ENCODE measurements around the gene SRP14. TPM values are rescaled to one million over a fixed set of nuclear protein-coding genes. Genes with fewer than 3 reads are reported as not detected.

Gene SRP14
- total RNA-seq, 2 experiments from 2014 or later = 130 to 188 TPM

DNA sequence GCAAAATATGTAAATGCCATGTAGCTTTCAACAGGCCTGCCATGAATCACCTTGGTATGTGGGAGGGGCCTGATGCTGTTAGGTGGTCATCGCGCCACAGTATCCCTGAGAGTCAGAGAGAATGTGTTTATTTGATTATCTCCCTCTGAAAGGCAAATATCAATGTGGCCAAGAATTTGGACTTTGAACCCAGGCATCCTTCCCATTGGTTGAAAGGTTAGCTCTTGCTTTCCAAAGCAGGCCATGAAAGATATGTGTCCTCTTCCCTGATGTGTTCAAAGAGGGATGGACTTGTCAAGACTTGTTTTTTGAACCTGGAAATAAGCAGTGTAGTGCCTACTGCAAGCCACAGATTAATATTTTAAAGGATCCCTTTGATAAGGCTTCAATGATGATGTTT, 36.7 kb downstream of the SRP14 start:
- intact Hi-C loops (cut with micrococcal nuclease; ENCODE audit: unreplicated experiment) = no loop called here
- ChIA-PET POLR2A (interaction anchor here (1.0 kb wide), 1 partner anchor 160 kb away, joined by 4 read pairs; no protein-coding TSS in a partner anchor), CTCF (ENCODE audit: unreplicated experiment) (no interaction called here)
- H3K9me3 ChIP-seq (ENCODE audit: low read length) = no peaks in the 10 kb centered on the region
- H3K27ac ChIP-seq (ENCODE audit: low read depth, low read length, poor library complexity, severe bottlenecking) = no peak overlapping the region
- no peaks in the 10 kb centered on the region for H3K4me1 ChIP-seq (ENCODE audit: insufficient read depth, low read length, poor library complexity, severe bottlenecking)
- H3K79me2 ChIP-seq (ENCODE audit: insufficient read depth, low read depth, low read length) = no peaks in the 10 kb centered on the region
- no peak overlapping the region for H3K4me3 ChIP-seq (ENCODE audit: low read depth, low read length, poor library complexity, severe bottlenecking)
- TF ChIP-seq EZH2phosphoT487 (IDR thresholded peaks at IDR 0.05; ENCODE audit: borderline replicate concordance, low read depth, low read length) = no peak
- TF ChIP-seq, protein P1, sequence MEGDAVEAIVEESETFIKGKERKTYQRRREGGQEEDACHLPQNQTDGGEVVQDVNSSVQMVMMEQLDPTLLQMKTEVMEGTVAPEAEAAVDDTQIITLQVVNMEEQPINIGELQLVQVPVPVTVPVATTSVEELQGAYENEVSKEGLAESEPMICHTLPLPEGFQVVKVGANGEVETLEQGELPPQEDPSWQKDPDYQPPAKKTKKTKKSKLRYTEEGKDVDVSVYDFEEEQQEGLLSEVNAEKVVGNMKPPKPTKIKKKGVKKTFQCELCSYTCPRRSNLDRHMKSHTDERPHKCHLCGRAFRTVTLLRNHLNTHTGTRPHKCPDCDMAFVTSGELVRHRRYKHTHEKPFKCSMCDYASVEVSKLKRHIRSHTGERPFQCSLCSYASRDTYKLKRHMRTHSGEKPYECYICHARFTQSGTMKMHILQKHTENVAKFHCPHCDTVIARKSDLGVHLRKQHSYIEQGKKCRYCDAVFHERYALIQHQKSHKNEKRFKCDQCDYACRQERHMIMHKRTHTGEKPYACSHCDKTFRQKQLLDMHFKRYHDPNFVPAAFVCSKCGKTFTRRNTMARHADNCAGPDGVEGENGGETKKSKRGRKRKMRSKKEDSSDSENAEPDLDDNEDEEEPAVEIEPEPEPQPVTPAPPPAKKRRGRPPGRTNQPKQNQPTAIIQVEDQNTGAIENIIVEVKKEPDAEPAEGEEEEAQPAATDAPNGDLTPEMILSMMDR (conservative IDR thresholded peaks at IDR 0.05; ENCODE audit: low read length) = no peak
- H4K20me1 ChIP-seq (ENCODE audit: insufficient read depth, low read length) = no peaks in the 10 kb centered on the region
- H3K4me2 ChIP-seq (ENCODE audit: low read length) = no peak overlapping the region
- DNase-seq (ENCODE audit: low spot score) = no peak
- no peaks in the 10 kb centered on the region for H3K36me3 ChIP-seq (ENCODE audit: insufficient read depth, low read length)
- BruUV-seq (replicated peaks) = no TSS peak
- H2AFZ ChIP-seq (ENCODE audit: low read length) = no peak overlapping the region
- no peaks in the 10 kb centered on the region for H3K9me2 ChIP-seq (ENCODE audit: insufficient read depth, low read length)

GRCh38 chr15:39999538-40000200, 39.3 kb downstream of the SRP14 start:
- no TSS peak for BruUV-seq (replicated peaks)
- POLR2A ChIA-PET = interaction anchor here (0.6 kb wide), 1 partner anchor 638 kb away, joined by 3 read pairs; no protein-coding TSS in a partner anchor
- H4K20me1 ChIP-seq (ENCODE audit: insufficient read depth, low read length) = no peaks in the 10 kb centered on the region
- DNase-seq (ENCODE audit: low spot score) = no peak
- no peak overlapping the region for H2AFZ ChIP-seq (ENCODE audit: low read length)
- H3K4me3 ChIP-seq (ENCODE audit: low read depth, low read length, poor library complexity, severe bottlenecking) = no peak overlapping the region
- CTCF ChIA-PET (ENCODE audit: unreplicated experiment) = no interaction called here
- H3K4me1 ChIP-seq (ENCODE audit: insufficient read depth, low read length, poor library complexity, severe bottlenecking) = no peaks in the 10 kb centered on the region
- TF ChIP-seq, protein P1 (conservative IDR thresholded peaks at IDR 0.05; ENCODE audit: low read length) = no peak
- no peak for TF ChIP-seq EZH2phosphoT487 (IDR thresholded peaks at IDR 0.05; ENCODE audit: borderline replicate concordance, low read depth, low read length)
- H3K9me2 ChIP-seq (ENCODE audit: insufficient read depth, low read length) = no peaks in the 10 kb centered on the region
- no peaks in the 10 kb centered on the region for H3K79me2 ChIP-seq (ENCODE audit: insufficient read depth, low read depth, low read length)
- peak overlapping the region; percentile 20; the same call in 1 of the 2 replicates for H3K4me2 ChIP-seq (ENCODE audit: low read length)
- H3K36me3 ChIP-seq (ENCODE audit: insufficient read depth, low read length) = no peaks in the 10 kb centered on the region
- intact Hi-C loops (cut with micrococcal nuclease; ENCODE audit: unreplicated experiment) = no loop called here
- no peak overlapping the region for H3K27ac ChIP-seq (ENCODE audit: low read depth, low read length, poor library complexity, severe bottlenecking)
- H3K9me3 ChIP-seq (ENCODE audit: low read length) = no peaks in the 10 kb centered on the region

DNA sequence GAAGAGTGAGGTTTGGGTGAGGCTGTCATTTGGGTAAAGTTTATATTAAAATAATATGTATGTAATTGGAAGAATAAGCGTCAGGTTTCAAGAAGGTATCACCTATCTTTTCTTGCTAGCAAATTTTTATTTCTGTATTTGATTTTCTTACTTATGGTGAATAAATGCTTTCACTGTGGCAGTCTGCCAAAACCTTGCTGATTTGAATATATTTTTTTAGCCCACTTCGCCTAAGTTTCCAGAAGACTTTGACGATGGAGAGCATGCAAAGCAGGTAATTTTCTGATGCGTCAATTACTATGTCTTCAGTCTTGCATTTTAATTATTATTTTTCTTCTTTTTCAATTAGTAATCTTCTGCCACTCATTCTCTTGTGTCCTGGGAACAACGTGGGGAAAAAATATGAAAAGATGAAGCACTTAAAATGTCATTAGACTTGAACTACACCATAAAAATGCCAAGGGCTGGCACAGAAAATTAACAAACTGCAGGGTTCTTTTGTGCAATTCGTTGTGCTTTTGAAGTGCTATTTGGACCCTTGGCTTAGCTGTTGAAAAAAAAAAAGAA, 40.4 kb downstream of the SRP14 start:
- Histone ChIP-seq H3K36me3 (ENCODE audit: insufficient read depth, low read length) (no peaks in the 10 kb centered on the region), H3K9me3 (ENCODE audit: low read length) (no peaks in the 10 kb centered on the region), H3K4me1 (ENCODE audit: insufficient read depth, low read length, poor library complexity, severe bottlenecking) (no peaks in the 10 kb centered on the region), H2AFZ (ENCODE audit: low read length) (no peak overlapping the region), H3K4me2 (ENCODE audit: low read length) (peak overlapping the region; percentile 20; the same call in 1 of the 2 replicates), H3K79me2 (ENCODE audit: insufficient read depth, low read depth, low read length) (no peaks in the 10 kb centered on the region), H3K4me3 (ENCODE audit: low read depth, low read length, poor library complexity, severe bottlenecking) (no peak overlapping the region), H4K20me1 (ENCODE audit: insufficient read depth, low read length) (no peaks in the 10 kb centered on the region), H3K27ac (ENCODE audit: low read depth, low read length, poor library complexity, severe bottlenecking) (no peak overlapping the region), H3K9me2 (ENCODE audit: insufficient read depth, low read length) (no peaks in the 10 kb centered on the region)
- no peak for TF ChIP-seq EZH2phosphoT487 (IDR thresholded peaks at IDR 0.05; ENCODE audit: borderline replicate concordance, low read depth, low read length)
- TF ChIP-seq, protein P1 (conservative IDR thresholded peaks at IDR 0.05; ENCODE audit: low read length) = no peak
- intact Hi-C loops (cut with micrococcal nuclease; ENCODE audit: unreplicated experiment) = no loop called here
- CTCF ChIA-PET (ENCODE audit: unreplicated experiment) = no interaction called here
- POLR2A ChIA-PET = interaction anchor here (0.6 kb wide), 1 partner anchor 14 kb away, joined by 3 read pairs; no protein-coding TSS in a partner anchor
- DNase-seq (ENCODE audit: low spot score) = no peak
- no TSS peak for BruUV-seq (replicated peaks)
